Heart left ventricle (tissue), 16 donors: ENCODE measurements around the gene IFI27L1. TPM values are rescaled to one million over a fixed set of nuclear protein-coding genes. Genes with fewer than 3 reads are reported as not detected.

ENCODE experiments used
- ATAC-seq, 4 donors: fragments of 200-7000 bp; cut with Tn5 transposase; one replicate each; pipeline ENCODE4 v1.9.1; 2020 to 2022; ENCODE audit warnings: moderate library complexity in 4 of 4, mild to moderate bottlenecking in 3 of 4, moderate number of reproducible peaks in 1 of 4
- DNase-seq, 5 donors: peaks; one replicate each; pipeline ENCODE4 v3.0.0-alpha.2; 2020
- H3K27ac ChIP-seq, 12 donors: fragments of 200-600 bp; sonication (generic) in 4 of 12; one replicate each; pipeline versions ENCODE4 v1.5.0 to v1.8.0; 2016 to 2022; ENCODE audit warnings: mild to moderate bottlenecking in 2 of 12
- H3K27me3 ChIP-seq, 9 donors: fragments of 200-600 bp; sonication (generic) in 2 of 9; one replicate each; pipeline versions ENCODE4 v1.5.1 to v1.8.0; 2016 to 2022; ENCODE audit warnings: mild to moderate bottlenecking in 3 of 9
- H3K36me3 ChIP-seq, 9 donors: fragments of 200-600 bp; sonication (generic) in 2 of 9; one replicate each; pipeline versions ENCODE4 v1.5.0 to v1.8.0; 2018 to 2022; ENCODE audit warnings: mild to moderate bottlenecking in 2 of 9
- H3K4me1 ChIP-seq, 12 donors: fragments of 200-600 bp; sonication (generic) in 4 of 12; one replicate each; pipeline versions ENCODE4 v1.5.0 to v1.8.0; 2016 to 2022; ENCODE audit warnings: mild to moderate bottlenecking in 3 of 12
- H3K4me3 ChIP-seq, 12 donors: fragments of 200-600 bp; sonication (generic) in 4 of 12; one replicate each; pipeline versions ENCODE4 v1.5.0 to v1.8.0; 2017 to 2022; ENCODE audit warnings: mild to moderate bottlenecking in 9 of 12, moderate library complexity in 4 of 12
- H3K9me3 ChIP-seq, 12 donors: fragments of 200-600 bp; sonication (generic) in 4 of 12; one replicate each; pipeline versions ENCODE4 v1.5.0 to v1.8.0; 2016 to 2022; ENCODE audit warnings: mild to moderate bottlenecking in 1 of 12
- POLR2A ChIP-seq, 2 donors: fragments of 450-650 bp; IDR thresholded peaks; one replicate each; pipeline ENCODE4 v1.6.1; 2017; ENCODE audit warnings: antibody characterized with exemption in 2 of 2, mild to moderate bottlenecking in 2 of 2, moderate library complexity in 2 of 2
- whole genome bisulfite sequencing, 4 donors: extraction: QIAGEN DNeasy Blood & Tissue Kit in 2 of 4; methylation state at CpG; one replicate each; pipeline versions ENCODE4 v1.1.5 to v1.1.7; 2013 to 2018; 5-methylcytosine and 5-hydroxymethylcytosine counted together
- intact Hi-C, 10 donors: fragments of 100-400 bp; cut with DNase I; formaldehyde crosslinking; loops; one replicate each; pipeline versions ENCODE4 v1.11.1 to v1.14.2; 2022
- polyA plus RNA-seq, 2 donors: library from polyadenylated mRNA; stranded (reverse); fragments of 200-250 nt; gene quantifications; one replicate each; pipeline ENCODE4 v1.2.3, GENCODE V29; 2013
- total RNA-seq, 9 donors: library from RNA; depleted of rRNA in 2 of 9; stranded (reverse); fragments of >200 nt in 2 of 9; fragmentation: NEBNext Ultra II Directional in 3 of 9; extraction: Animal tissue kit (Norgen Biotek cat#: 25700) in 3 of 9; gene quantifications; one replicate each; pipeline versions ENCODE4 v1.1.0 to v1.2.4, GENCODE V29; 2016 to 2023
- TF ChIP-seq, protein P1 (sequence below), 12 donors: fragments of 200-600 bp; sonication (generic) in 4 of 12; IDR thresholded peaks; one replicate each; pipeline versions ENCODE4 v1.5.0 to v1.8.0; 2018 to 2022; ENCODE audit warnings: antibody characterized with exemption in 12 of 12, mild to moderate bottlenecking in 5 of 12
- donor health status: ischemic (EF 13 %, LVEDD 7.1; RV severe dilation, severe dysfunction).
- donor health status: healthy with polysubstance abuse.
- donor health status: DM: no; HTN: yes; CAD: no.
- donor health status: DM: no; HTN: no; CAD: no.
- donor health status: ischemic (EF 25% LVEDD 6.9; RV normal size, moderate dysfunction).
- donor health status: ischemic (EF 25% LVEDD 5.7; RV mildly dilated, moderate dysfunction).
- donor health status: healthy.
- donor health status: DM: yes; HTN: yes; CAD: no.
- donor health status: ischemic (EF 35%, LVEDD 5.7; RV mildly dilated, moderate dysfunction).
- donor health status: nonischemic (EF 11% LVEDD 7.7; RV severe dilation, severe dysfunction).
- donor health status: DM: yes; HTN: yes; CAD: no.
- donor health status: PGD.
- donor health status: ischemic (EF 29% LVEDD 5.4; RV normal size, mild dysfunction).
- donor health status: nonischemic (EF 23%, LVEDD 6.1; RV moderate dilation, normal function).

The IFI27L1 gene
- total and polyA plus RNA-seq, 11 donors: 8.9 to 45.0 (median 16.8) TPM

DNA sequence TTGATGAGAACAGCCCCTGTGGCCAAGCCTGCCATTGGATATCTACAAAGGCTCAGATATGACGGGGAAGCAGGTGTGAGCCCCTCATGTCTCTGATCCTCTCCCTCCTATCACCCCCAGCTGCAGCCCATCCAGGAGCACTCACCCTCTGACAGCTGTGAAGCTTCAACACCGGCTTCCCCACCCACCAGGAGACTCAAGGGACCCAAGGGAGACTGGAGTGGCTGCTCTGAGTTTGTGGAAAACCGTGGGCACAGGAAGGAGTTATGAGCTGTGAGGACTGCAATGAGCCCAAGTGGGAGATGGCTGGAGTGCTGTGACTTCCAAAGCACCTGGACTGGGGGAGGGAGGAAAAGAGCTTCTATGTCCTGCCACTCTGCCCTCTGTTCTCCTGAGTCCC, 40.4 kb downstream of the IFI27L1 start:
- Histone ChIP-seq H3K9me3 (peaks cover 0 to 24% (median 3%) of the 10 kb centered on the region in 12 donors), H3K4me1 (no peaks in the 10 kb centered on the region), H3K4me3 (no peak overlapping the region), H3K36me3 (peaks cover 0 to 6% (median 0%) of the 10 kb centered on the region in 9 donors), H3K27me3 (no peaks in the 10 kb centered on the region), H3K27ac (no peak overlapping the region)
- ATAC-seq (peak in 2 of 4 donors; percentile 36 to 53), DNase-seq (peak in 1 of 5 donors; percentile 43)
- 38 to 53% (median 46%) methylated on average over 3 of the region's 3 CpGs for WGBS, 4 donors
- intact Hi-C loops: no loop called here
- TF ChIP-seq, protein P1, sequence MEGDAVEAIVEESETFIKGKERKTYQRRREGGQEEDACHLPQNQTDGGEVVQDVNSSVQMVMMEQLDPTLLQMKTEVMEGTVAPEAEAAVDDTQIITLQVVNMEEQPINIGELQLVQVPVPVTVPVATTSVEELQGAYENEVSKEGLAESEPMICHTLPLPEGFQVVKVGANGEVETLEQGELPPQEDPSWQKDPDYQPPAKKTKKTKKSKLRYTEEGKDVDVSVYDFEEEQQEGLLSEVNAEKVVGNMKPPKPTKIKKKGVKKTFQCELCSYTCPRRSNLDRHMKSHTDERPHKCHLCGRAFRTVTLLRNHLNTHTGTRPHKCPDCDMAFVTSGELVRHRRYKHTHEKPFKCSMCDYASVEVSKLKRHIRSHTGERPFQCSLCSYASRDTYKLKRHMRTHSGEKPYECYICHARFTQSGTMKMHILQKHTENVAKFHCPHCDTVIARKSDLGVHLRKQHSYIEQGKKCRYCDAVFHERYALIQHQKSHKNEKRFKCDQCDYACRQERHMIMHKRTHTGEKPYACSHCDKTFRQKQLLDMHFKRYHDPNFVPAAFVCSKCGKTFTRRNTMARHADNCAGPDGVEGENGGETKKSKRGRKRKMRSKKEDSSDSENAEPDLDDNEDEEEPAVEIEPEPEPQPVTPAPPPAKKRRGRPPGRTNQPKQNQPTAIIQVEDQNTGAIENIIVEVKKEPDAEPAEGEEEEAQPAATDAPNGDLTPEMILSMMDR (IDR thresholded peaks at IDR 0.05): no peak

DNA sequence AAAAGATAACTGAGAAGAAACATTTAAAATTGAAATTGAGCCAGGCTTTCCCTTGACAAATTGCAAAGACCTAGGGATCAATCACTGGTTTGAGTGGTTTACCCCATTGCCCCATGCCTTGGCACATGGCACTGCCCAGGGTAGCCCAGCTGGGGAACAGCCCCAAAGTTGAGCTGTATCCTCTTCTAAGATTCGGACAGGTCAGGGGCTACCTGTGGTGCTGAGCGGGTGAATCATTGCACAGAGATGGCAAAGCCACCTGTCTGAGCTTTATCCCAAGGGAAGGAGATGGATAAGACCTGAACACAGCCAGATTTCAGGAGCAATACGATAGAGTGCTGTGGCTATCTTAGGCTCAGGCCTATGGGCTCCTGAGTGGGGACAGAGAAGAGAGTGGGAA, 41.3 kb downstream of the IFI27L1 start:
- Histone ChIP-seq H3K36me3 (peaks cover 0 to 10% (median 0%) of the 10 kb centered on the region in 9 donors), H3K4me3 (no peak overlapping the region), H3K27me3 (no peaks in the 10 kb centered on the region), H3K27ac (no peak overlapping the region), H3K9me3 (peaks cover 0 to 24% (median 3%) of the 10 kb centered on the region in 12 donors), H3K4me1 (no peaks in the 10 kb centered on the region)
- DNase-seq (peak in 2 of 5 donors; percentile 0 to 7), ATAC-seq (no peak)
- intact Hi-C loops: no loop called here
- TF ChIP-seq, protein P1 (IDR thresholded peaks at IDR 0.05): no peak
- no peak for TF ChIP-seq POLR2A (IDR thresholded peaks at IDR 0.05)
- 77 to 100% (median 92%) methylated on average over 3 of the region's 3 CpGs for WGBS, 4 donors

DNA sequence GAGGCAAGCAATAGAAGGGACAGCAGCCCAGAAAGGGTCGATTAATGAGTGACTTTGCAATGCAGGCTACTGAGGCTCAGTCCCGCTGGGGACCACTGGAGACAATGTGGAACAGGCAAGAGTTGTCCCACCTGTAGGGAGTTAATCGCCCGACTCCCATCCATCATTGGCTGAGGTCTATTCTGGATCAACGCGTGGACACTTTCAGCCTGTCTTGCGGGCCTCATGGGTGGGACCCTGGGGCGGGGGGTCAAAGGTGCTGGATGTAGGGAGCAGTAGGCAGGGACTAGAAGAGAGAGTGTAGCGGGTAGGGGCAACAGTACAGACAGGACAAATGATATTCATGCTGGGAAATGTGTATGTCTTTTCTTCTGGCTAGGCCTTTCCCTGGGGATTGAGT, 42.2 kb downstream of the IFI27L1 start:
- TF ChIP-seq POLR2A (IDR thresholded peaks at IDR 0.05): no peak
- TF ChIP-seq, protein P1 (IDR thresholded peaks at IDR 0.05): no peak
- intact Hi-C loops: no loop called here
- WGBS, 4 donors: 92 to 94% (median 93%) methylated on average over 9 of the region's 9 CpGs
- H3K4me3 ChIP-seq: no peak overlapping the region
- no peak overlapping the region for H3K27ac ChIP-seq
- H3K27me3 ChIP-seq: no peaks in the 10 kb centered on the region
- ATAC-seq (no peak), DNase-seq (peak in 1 of 5 donors; percentile 2)
- peaks cover 0 to 1% (median 0%) of the 10 kb centered on the region in 12 donors for H3K4me1 ChIP-seq
- H3K36me3 ChIP-seq: peaks cover 0 to 12% (median 0%) of the 10 kb centered on the region in 9 donors
- peaks cover 0 to 24% (median 3%) of the 10 kb centered on the region in 12 donors for H3K9me3 ChIP-seq

DNA sequence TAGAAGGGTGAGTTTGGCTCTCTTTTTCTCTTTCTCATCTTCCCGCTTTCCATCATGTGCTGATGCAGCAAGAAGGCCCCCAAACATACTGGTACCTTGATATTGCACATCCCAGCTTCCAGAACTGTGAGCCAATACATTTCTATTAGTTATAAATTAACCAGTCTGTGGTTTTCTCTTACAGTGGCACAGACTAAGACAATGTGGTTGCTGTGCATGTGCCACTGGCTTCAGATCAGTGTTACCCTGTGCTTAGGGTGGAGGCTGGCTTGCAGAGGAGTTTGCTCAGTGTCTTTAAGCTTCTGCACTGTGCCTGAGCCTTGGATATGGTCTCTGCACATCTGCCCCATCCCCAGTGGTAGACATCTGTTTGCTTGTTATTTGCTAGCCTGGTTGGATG, 42.8 kb downstream of the IFI27L1 start:
- Histone ChIP-seq H3K4me3 (no peak overlapping the region), H3K4me1 (peaks cover 0 to 7% (median 0%) of the 10 kb centered on the region in 12 donors), H3K27me3 (no peaks in the 10 kb centered on the region), H3K36me3 (peaks cover 0 to 12% (median 0%) of the 10 kb centered on the region in 9 donors), H3K9me3 (peaks cover 0 to 23% (median 3%) of the 10 kb centered on the region in 12 donors), H3K27ac (no peak overlapping the region)
- DNase-seq: peak in 1 of 5 donors; percentile 1
- TF ChIP-seq POLR2A (IDR thresholded peaks at IDR 0.05): no peak
- TF ChIP-seq, protein P1 (IDR thresholded peaks at IDR 0.05): no peak
- WGBS, 4 donors: 91 to 100% (median 94%) methylated on average over 1 of the region's 1 CpG
- ATAC-seq: no peak
- intact Hi-C loops: no loop called here
